ENCODE results near the gene EBF3.

GRCh38 chr10:129831150-129831549, 132.9 kb downstream of the EBF3 start:
- TF ChIP-seq CTCF (conservative IDR thresholded peaks at IDR 0.05; ENCODE audit: low read depth in 2 of 2) (no peak), POLR2AphosphoS5 (IDR thresholded peaks at IDR 0.05; ENCODE audit: low read depth) (no peak), EZH2phosphoT487 (IDR thresholded peaks at IDR 0.05; ENCODE audit: unreplicated experiment) (no peak), REST (IDR thresholded peaks at IDR 0.05; ENCODE audit: unreplicated experiment) (no peak), CREB1 (CRISPR knock-in tag; IDR thresholded peaks at IDR 0.05; ENCODE audit: low read depth) (no peak), EZH2 (IDR thresholded peaks at IDR 0.05; ENCODE audit: low read depth, unreplicated experiment) (no peak), ZNF331 (CRISPR knock-in tag; IDR thresholded peaks at IDR 0.05; ENCODE audit: low read depth) (no peak), JUNB (IDR thresholded peaks at IDR 0.05; ENCODE audit: unreplicated experiment) (no peak), ZNF114 (CRISPR knock-in tag; IDR thresholded peaks at IDR 0.05) (no peak)
